NCI-H345 treated with DMSO at 0.1 percent for 48 hours (cell line): ENCODE measurements around the gene WNT4.

ENCODE experiments used
- DNase-seq: peaks from one replicate; lab custom pipeline; 2025; ENCODE audit not compliant: unreplicated experiment; lab: John Stamatoyannopoulos, UW

Gene WNT4

DNA sequence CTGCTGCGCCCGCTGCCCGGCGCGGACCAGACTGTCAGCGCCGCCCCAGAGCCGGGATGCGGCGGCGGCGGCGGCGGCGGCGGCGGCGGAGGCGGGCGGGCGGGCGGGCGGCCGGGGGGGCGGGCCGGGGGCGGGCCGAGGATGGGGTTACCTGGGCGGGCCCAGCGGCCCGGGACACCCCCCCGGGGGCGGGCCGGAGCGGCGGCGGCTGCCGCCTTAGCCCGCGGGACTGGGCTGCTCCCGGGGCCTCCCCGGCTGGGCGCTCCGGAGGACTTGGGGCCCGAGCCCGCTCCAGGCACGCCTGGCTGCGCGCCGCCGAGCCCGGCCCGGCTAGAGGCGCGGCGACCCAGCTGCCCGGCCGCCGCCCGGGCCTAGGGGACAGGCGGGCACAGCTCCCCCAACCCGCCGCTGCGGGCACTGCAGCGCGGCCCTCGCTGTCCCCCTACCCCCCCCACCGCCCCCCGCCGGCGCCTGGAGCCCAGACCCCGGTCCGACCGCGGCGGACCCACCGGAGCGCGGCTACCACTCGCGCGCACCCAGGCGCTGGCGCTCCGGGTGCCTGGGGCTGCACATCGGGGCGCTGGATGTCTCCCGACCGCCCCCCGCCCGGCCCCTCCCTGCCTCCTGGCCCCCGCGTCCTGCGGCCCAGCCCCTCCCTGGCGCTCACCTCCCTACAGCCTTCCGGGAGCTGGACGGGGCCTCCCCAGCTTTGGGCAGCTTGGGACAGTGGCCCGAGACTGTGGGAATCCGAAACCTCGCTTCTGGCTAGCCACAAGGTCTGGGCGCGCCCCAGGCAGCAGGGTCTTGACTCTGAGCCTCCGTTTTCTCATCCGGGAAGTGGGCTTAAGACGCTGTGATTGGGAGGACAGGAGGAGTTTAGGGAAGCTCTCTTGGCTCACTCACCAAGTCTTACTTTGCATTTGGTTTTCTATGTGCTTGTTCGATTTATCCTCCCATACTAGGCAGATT lies at the start of gene WNT4:
WNT4 (minus strand) TSS at position 33 of the 969 bp plus-strand sequence. CDS start 175 bp downstream, outside the sequence.
- no peak for DNase-seq

DNA sequence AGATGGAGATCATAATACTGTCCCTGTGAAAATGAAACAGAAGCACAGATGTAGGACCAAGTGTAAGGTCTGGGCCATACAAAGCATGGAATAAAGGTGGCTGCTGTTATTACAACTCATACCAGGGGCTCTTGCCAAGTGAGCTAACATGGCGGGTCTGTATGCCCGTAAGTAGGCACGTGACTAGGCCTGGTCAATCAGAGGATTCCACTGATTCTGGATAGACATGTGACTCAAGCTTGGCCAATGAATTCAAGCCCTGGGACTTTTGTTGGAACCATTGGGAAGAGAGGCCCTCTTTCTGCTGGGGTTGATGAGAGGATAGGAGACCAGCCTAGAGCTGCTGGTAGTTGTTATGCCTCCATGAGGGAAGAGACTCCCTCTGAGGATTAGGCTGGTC lies 47.8 kb upstream of the WNT4 start:
- DNase-seq, result no peak

- no peak for DNase-seq
Observed at GRCh38 chr1:22190251-22190650, 47.4 kb upstream of the WNT4 start.

DNA sequence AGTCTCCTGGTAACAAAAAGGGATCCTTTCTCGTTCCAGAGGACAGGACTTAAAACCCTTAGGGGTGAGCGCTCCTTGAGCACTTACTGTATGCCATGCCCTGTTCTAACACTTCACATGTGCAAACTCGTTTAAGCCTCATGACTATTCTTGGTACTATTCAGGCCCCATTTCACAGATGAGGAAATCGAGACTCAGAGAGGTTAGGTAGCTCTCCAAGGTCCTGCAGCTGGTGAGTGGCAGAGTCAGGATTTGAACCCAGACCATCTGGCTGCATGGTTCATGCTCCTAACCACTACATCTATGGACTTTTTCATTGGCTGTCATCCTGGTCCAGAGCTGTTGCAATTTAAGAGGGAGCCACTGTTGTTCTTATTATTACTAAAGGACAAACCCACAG lies 46.7 kb upstream of the WNT4 start:
- DNase-seq, result no peak

- DNase-seq, result no peak
Observed at GRCh38 chr1:22188914-22189313, 46.0 kb upstream of the WNT4 start.

DNA sequence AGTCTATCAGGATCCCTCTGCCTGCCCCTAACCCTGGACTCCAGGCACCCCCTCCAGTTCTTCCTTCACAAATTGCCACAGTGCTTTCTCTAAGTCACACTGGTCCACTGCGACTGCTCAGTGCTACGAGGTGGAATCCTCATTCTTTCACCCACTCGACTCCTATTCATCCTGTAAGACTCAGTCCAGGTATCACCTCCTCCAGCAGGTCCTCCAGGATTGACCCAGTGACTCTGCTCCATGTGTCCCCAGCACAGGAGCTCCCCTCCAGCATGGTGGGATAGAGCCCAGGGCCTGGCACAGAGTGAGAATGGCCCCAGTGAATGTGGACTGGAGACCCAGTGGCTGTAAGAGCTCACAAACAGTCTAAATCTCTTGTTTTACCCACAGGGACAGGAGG lies 45.5 kb upstream of the WNT4 start:
- no peak for DNase-seq

- no peak for DNase-seq
Observed at GRCh38 chr1:22186311-22186710, 43.4 kb upstream of the WNT4 start.

DNA sequence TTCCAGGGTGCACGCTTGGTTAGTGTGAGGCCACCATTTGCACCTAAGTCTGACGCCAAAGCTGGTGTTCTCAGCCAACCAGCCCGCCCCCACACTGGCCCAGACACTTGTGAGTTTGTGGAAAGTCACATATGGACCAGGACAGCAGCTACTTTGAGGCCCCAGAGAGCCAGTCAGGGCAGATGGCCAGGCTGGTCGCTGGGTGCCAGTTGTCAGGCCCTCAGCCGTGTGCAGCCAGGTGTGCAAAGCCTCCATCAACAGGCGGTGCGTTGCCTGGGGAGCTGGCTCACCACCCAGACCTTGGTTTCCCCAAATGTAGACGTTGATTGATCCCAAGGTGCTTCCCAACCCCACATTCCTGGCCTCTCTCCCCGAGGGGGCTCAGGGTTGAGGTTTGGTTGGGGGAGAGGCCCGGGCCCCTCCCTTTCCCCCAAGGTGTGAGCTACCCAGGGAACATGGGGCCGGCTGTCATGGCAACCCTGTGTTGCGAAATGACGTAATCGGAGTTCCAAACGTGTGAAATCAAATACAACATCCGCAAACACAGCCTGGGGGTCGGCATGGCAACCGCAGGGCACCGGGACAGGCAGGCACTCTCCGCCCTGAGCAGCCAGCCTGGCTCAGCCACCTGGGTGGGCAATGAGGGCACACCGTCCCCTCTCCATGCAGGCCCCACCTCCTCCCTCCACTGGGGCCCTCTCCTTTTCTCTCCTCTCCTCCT lies 42.2 kb upstream of the WNT4 start:
- DNase-seq, result peak; percentile 45

- no peak for DNase-seq
Observed at GRCh38 chr1:22184454-22184853, 41.6 kb upstream of the WNT4 start.

DNA sequence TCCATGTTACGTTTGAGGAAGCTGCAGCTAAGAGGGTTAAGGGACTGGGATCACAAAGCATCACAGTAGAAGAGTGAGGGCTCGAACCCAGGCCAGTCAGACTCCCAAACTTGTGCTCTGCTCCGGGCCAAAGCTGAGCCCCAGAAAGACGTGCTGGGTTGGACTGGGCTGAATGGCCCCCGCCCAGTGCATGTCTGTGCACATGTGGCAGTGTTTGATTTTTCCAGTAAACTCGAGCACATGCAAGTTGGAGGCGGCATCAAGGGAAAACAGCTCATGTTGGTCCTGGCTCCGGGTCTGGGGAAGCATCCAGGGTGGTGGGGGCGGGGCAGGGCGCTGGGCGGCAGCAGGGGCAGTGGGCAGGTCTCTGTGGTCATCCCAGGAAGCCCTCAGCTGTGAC lies 39.8 kb upstream of the WNT4 start:
- no peak for DNase-seq

- DNase-seq, result no peak
Observed at GRCh38 chr1:22179197-22179803, 36.4 kb upstream of the WNT4 start.

GRCh38 chr1:22177354-22178003 lies 34.6 kb upstream of the WNT4 start:
- no peak for DNase-seq

DNA sequence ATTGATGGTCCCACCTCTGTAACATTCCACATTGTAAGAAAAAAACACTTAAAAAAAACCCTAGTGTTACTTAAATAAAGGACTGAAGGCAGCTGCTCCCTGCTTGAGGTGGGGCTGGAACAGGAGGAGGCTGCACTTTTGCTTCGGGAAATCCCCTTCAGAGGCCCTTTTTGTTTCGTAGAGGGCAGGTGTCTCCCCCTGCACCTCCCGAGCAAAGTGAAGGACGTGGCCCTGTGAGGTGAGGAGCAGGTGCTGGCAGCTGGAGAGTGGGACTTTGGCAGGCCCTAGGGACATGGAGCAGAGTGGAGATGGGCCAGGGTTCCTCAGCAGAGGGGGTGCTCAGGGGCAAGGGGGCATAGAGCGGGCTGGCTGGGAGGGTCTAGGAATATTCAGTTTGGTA lies 33.4 kb upstream of the WNT4 start:
- peak; percentile 54 for DNase-seq

- no peak for DNase-seq
Observed at GRCh38 chr1:22174446-22175220, 31.7 kb upstream of the WNT4 start.

- no peak for DNase-seq
Observed at GRCh38 chr1:22171951-22172715, 29.2 kb upstream of the WNT4 start.

DNA sequence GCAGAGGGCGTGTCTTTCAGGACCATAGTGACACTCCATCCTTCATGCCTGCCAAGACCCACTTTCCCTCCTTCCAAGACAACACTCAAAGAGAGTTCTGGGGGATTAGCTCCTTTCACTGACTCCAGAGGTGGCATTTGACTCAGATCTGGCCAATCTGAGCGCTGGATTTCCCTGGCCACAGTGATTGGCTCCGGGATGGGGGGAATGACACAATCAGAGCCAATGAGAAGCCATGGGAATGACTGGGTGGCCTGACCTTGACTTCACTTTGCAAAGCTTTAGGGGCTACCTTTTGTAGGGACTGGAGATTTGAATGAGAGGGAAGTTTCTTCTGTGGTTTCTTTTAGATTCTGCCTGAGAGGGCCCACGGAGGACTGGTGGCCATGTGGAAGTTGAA lies 26.9 kb upstream of the WNT4 start:
- no peak for DNase-seq

GRCh38 chr1:22168412-22168973 lies 25.6 kb upstream of the WNT4 start:
- DNase-seq, result no peak

- DNase-seq, result no peak
Observed at GRCh38 chr1:22166439-22166838, 23.5 kb upstream of the WNT4 start.
